HEK293T (cell line): Measurements from ENCODE around the gene PTPRD.

ENCODE experiments used
- ARNT ChIP-seq: fragments of 450-650 bp; IDR thresholded peaks from 2 replicates; pipeline ENCODE4 v1.6.1; 2017; ENCODE audit warnings: mild to moderate bottlenecking
- BHLHE40 ChIP-seq: fragments of 450-650 bp; IDR thresholded peaks from 2 replicates; pipeline ENCODE4 v1.6.1; 2016; ENCODE audit warnings: mild to moderate bottlenecking, moderate library complexity, borderline replicate concordance
- CTBP1 ChIP-seq: fragments of 450-650 bp; IDR thresholded peaks from 2 replicates; pipeline ENCODE4 v1.6.1; 2016; ENCODE audit warnings: borderline replicate concordance
- FOXA1 ChIP-seq: fragments of 450-650 bp; IDR thresholded peaks from 2 replicates; pipeline ENCODE4 v1.6.1; 2016; ENCODE audit warnings: mild to moderate bottlenecking
- FOXK2 ChIP-seq: fragments of 450-650 bp; IDR thresholded peaks from 2 replicates; pipeline ENCODE4 v1.6.1; 2016; ENCODE audit warnings: mild to moderate bottlenecking
- FOXM1 ChIP-seq: fragments of 450-650 bp; IDR thresholded peaks from 2 replicates; pipeline ENCODE4 v1.6.1; 2017; ENCODE audit warnings: mild to moderate bottlenecking, borderline replicate concordance
- SP1 ChIP-seq: fragments of 450-650 bp; IDR thresholded peaks from 2 replicates; pipeline ENCODE4 v1.6.1; 2017
- SUZ12 ChIP-seq: fragments of 450-650 bp; IDR thresholded peaks from 2 replicates; pipeline ENCODE4 v1.6.1; 2016; ENCODE audit warnings: mild to moderate bottlenecking

DNA sequence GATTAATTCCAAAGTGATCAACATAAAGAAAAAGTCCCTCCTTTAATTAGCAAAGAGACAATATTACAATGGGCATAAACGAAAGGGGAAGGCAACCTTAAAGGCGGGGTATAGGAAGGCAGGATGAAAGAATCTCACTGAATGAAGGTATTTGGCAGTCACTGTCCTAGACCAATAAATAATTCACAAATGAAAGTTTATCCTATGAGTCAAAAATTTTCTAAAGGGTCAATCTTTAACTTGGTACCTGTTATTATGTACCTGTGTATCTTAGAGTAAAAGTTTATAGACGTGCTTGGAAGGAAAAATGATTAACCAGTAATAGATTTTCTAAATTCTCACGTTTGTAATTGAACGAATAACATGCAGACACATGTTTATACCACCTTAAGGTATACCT is 1867.5 kb downstream of the PTPRD start:
- no peak for TF ChIP-seq FOXA1
- TF ChIP-seq BHLHE40, result no peak
- no peak for TF ChIP-seq FOXM1
- no peak for TF ChIP-seq ARNT
- TF ChIP-seq FOXK2, result no peak
- no peak for TF ChIP-seq SP1
- no peak for TF ChIP-seq CTBP1
- no peak for TF ChIP-seq SUZ12
